DOHH2 (cell line): Measurements from ENCODE around the gene ADAM19.

Experiments
- H3F3A ChIP-seq: fragments of 200-600 bp; sonication (generic), shearing (Covaris generic); 2 replicates; pipeline ENCODE4 v1.6.0; 2016; ENCODE audit warnings: antibody characterized with exemption, mild to moderate bottlenecking; ENCODE audit not compliant: control insufficient read depth, insufficient read depth
- H3K27ac ChIP-seq: fragments of 200-600 bp; sonication (generic); 2 replicates; pipeline ENCODE4 v1.5.1; 2014; ENCODE audit warnings: low read depth, mild to moderate bottlenecking, low read length, moderate library complexity
- H3K27me3 ChIP-seq: fragments of 200-600 bp; sonication (generic); 2 replicates; pipeline ENCODE4 v1.6.1; 2014; ENCODE audit warnings: mild to moderate bottlenecking, low read length, mixed read lengths; ENCODE audit not compliant: control insufficient read depth
- H3K36me3 ChIP-seq: fragments of 200-600 bp; sonication (generic); 2 replicates; pipeline ENCODE4 v1.6.1; 2014; ENCODE audit warnings: mild to moderate bottlenecking, low read length, moderate library complexity, mixed read lengths; ENCODE audit not compliant: control insufficient read depth
- H3K4me1 ChIP-seq: fragments of 200-600 bp; sonication (generic); 2 replicates; pipeline ENCODE4 v1.6.1; 2014; ENCODE audit warnings: mild to moderate bottlenecking, low read length, mixed read lengths; ENCODE audit not compliant: control insufficient read depth
- H3K4me2 ChIP-seq: fragments of 200-600 bp; sonication (generic); 2 replicates; pipeline ENCODE4 v1.6.0; 2014; ENCODE audit warnings: mild to moderate bottlenecking, low read length, moderate library complexity
- H3K4me3 ChIP-seq: fragments of 200-600 bp; sonication (generic); 2 replicates; pipeline ENCODE4 v1.5.1; 2014; ENCODE audit warnings: mild to moderate bottlenecking, low read length, mixed read lengths
- H3K79me2 ChIP-seq: fragments of 200-600 bp; sonication (generic); 2 replicates; pipeline ENCODE4 v1.6.1; 2014; ENCODE audit warnings: mild to moderate bottlenecking, low read length, mixed read lengths; ENCODE audit not compliant: control insufficient read depth
- H3K9me2 ChIP-seq: fragments of 200-600 bp; sonication (generic); replicated peaks from 2 replicates; pipeline ENCODE4 v1.6.1; 2014; ENCODE audit warnings: mild to moderate bottlenecking, low read length, mixed read lengths; ENCODE audit not compliant: control insufficient read depth
- H3K9me3 ChIP-seq: fragments of 200-600 bp; sonication (generic); 2 replicates; pipeline ENCODE4 v1.6.1; 2014; ENCODE audit warnings: antibody characterized with exemption, low read length, mixed read lengths; ENCODE audit not compliant: control insufficient read depth, insufficient read depth
- H4K20me1 ChIP-seq: fragments of 200-600 bp; sonication (generic); 2 replicates; pipeline ENCODE4 v1.6.0; 2014; ENCODE audit warnings: low read depth, mild to moderate bottlenecking, antibody characterized with exemption, low read length, moderate library complexity; ENCODE audit not compliant: control insufficient read depth, insufficient read depth
- EZH2phosphoT487 ChIP-seq: fragments of 200-600 bp; sonication (generic); IDR thresholded peaks from 2 replicates; pipeline ENCODE4 v1.6.1; 2017; ENCODE audit warnings: borderline replicate concordance, mild to moderate bottlenecking, antibody characterized with exemption, low read length, moderate library complexity, mixed read lengths
- TF ChIP-seq, protein P1 (sequence below): fragments of 200-600 bp; sonication (generic); IDR thresholded peaks from one replicate; pipeline ENCODE4 v1.5.1; 2014; ENCODE audit warnings: antibody characterized with exemption, mild to moderate bottlenecking, low read depth, low read length; ENCODE audit not compliant: poor library complexity, severe bottlenecking

ADAM19 gene

GRCh38 chr5:157603333-157604190 lies 28.0 kb upstream of the ADAM19 start:
- Histone ChIP-seq H3F3A (peaks cover 8% of the 10 kb centered on the region; the same call in 1 of the 2 replicates), H3K4me1 (peaks cover 74% of the 10 kb centered on the region), H3K27ac (peak overlapping the region; percentile 46)

DNA sequence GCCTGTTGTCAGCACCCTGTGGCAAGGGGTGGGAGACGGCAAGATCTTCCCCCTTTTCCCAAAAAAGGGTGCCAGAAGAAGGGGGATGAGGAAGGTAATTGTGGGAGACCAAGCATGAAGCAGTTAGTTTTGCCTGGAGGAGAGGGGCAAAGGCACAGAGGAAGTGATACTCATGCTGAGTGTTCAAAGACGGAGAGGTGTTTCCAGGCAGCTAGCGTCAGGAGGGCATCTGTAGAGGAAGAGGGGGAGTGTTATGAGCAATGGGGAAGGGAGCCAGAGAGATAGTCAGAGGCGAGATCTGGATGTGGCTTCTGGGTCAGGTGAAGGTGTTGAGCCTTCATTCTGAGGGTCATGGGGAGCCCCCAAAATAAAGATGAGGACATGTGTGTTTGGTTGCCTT lies 26.9 kb upstream of the ADAM19 start:
- Histone ChIP-seq H3K9me3 (no peaks in the 10 kb centered on the region), H3K4me1 (peaks cover 84% of the 10 kb centered on the region), H3K27ac (peak overlapping the region; percentile 46), H3K4me3 (peak overlapping the region; percentile 18), H3K27me3 (no peaks in the 10 kb centered on the region), H3K4me2 (peak overlapping the region; percentile 48), H3K36me3 (no peaks in the 10 kb centered on the region; the same call in 1 of the 2 replicates), H3K79me2 (no peaks in the 10 kb centered on the region), H4K20me1 (no peaks in the 10 kb centered on the region), H3F3A (peaks cover 11% of the 10 kb centered on the region), H3K9me2 (no peaks in the 10 kb centered on the region)
- TF ChIP-seq EZH2phosphoT487: no peak
- TF ChIP-seq, protein P1, sequence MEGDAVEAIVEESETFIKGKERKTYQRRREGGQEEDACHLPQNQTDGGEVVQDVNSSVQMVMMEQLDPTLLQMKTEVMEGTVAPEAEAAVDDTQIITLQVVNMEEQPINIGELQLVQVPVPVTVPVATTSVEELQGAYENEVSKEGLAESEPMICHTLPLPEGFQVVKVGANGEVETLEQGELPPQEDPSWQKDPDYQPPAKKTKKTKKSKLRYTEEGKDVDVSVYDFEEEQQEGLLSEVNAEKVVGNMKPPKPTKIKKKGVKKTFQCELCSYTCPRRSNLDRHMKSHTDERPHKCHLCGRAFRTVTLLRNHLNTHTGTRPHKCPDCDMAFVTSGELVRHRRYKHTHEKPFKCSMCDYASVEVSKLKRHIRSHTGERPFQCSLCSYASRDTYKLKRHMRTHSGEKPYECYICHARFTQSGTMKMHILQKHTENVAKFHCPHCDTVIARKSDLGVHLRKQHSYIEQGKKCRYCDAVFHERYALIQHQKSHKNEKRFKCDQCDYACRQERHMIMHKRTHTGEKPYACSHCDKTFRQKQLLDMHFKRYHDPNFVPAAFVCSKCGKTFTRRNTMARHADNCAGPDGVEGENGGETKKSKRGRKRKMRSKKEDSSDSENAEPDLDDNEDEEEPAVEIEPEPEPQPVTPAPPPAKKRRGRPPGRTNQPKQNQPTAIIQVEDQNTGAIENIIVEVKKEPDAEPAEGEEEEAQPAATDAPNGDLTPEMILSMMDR: no peak

More at GRCh38 chr5:157603333-157604190, 28.0 kb upstream of the ADAM19 start:
- H3K27me3 ChIP-seq: no peaks in the 10 kb centered on the region
- no peaks in the 10 kb centered on the region; the same call in 1 of the 2 replicates for H3K36me3 ChIP-seq
- H3K4me2 ChIP-seq: peak overlapping the region; percentile 48
- H3K79me2 ChIP-seq: no peaks in the 10 kb centered on the region
- H4K20me1 ChIP-seq: no peaks in the 10 kb centered on the region
- peak overlapping the region; percentile 15 for H3K4me3 ChIP-seq
- H3K9me2 ChIP-seq: no peaks in the 10 kb centered on the region
- no peak for TF ChIP-seq EZH2phosphoT487
- TF ChIP-seq, protein P1: no peak
- no peaks in the 10 kb centered on the region for H3K9me3 ChIP-seq

DNA sequence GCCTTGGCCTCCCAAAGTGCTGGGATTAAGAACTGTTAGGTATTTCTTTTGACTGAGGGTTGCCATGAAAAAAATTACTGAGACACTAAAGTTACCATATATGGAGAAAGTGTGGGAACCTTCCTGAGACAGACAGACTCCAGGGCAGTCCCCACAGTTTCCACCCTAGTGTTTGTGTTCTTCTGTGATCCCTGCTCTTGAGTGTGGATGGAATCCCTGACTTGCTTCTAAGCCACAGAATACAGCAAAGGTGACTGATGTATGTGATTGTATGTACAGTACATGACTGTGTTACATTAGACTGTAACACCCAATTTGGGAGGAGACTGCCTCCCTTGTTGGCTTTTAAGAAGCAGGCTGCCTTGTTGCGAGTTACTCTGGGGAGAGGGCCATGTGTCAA lies 24.7 kb upstream of the ADAM19 start:
- H3K27me3 ChIP-seq: no peaks in the 10 kb centered on the region
- H3K4me3 ChIP-seq: no peak overlapping the region
- H4K20me1 ChIP-seq: no peaks in the 10 kb centered on the region
- H3K36me3 ChIP-seq: no peaks in the 10 kb centered on the region; the same call in 1 of the 2 replicates
- H3K79me2 ChIP-seq: no peaks in the 10 kb centered on the region
- H3K27ac ChIP-seq: peak overlapping the region; percentile 14; the same call in 1 of the 2 replicates
- H3F3A ChIP-seq: peaks cover 30% of the 10 kb centered on the region
- no peak for TF ChIP-seq EZH2phosphoT487
- TF ChIP-seq, protein P1: no peak
- H3K9me3 ChIP-seq: no peaks in the 10 kb centered on the region
- peaks cover 93% of the 10 kb centered on the region for H3K4me1 ChIP-seq
- H3K9me2 ChIP-seq: no peaks in the 10 kb centered on the region
- H3K4me2 ChIP-seq: no peak overlapping the region
